Left lung (tissue), 10 donors: ENCODE measurements around the gene SLF2. TPM values are rescaled to one million over a fixed set of nuclear protein-coding genes. Genes with fewer than 3 reads are reported as not detected.

Experiments
- ATAC-seq: fragments of 200-7000 bp; cut with Tn5 transposase; one replicate; pipeline ENCODE4 v1.9.1; 2020; ENCODE audit warnings: moderate library complexity
- DNase-seq, 4 donors: peaks; one replicate each; pipeline ENCODE4 v3.0.0-alpha.2; 2013 to 2020
- H3K27ac ChIP-seq, 2 donors: fragments of 200-600 bp; sonication (generic) in 1 of 2; one replicate each; pipeline versions ENCODE4 v1.5.0 to v1.8.0; 2020 to 2021
- H3K27me3 ChIP-seq, 2 donors: fragments of 200-600 bp; sonication (generic) in 1 of 2; one replicate each; pipeline versions ENCODE4 v1.5.0 to v1.8.0; 2020 to 2021
- H3K36me3 ChIP-seq, 2 donors: fragments of 200-600 bp; sonication (generic) in 1 of 2; one replicate each; pipeline versions ENCODE4 v1.5.0 to v1.8.0; 2020 to 2021
- H3K4me1 ChIP-seq, 2 donors: fragments of 200-600 bp; one replicate each; pipeline ENCODE4 v1.8.0; 2021
- H3K4me3 ChIP-seq, 2 donors: fragments of 200-600 bp; sonication (generic) in 1 of 2; one replicate each; pipeline versions ENCODE4 v1.5.0 to v1.8.0; 2020 to 2021; ENCODE audit warnings: mild to moderate bottlenecking in 1 of 2
- H3K9me3 ChIP-seq, 2 donors: fragments of 200-600 bp; sonication (generic) in 1 of 2; one replicate each; pipeline versions ENCODE4 v1.5.0 to v1.8.0; 2020 to 2021
- intact Hi-C, 2 donors: fragments of 100-400 bp; cut with DNase I; formaldehyde crosslinking; loops; one replicate each; pipeline versions ENCODE4 v1.11.2 to v1.14.2; 2022
- polyA plus RNA-seq, 6 donors: library from polyadenylated mRNA; unstranded; fragments of 120-200 nt; gene quantifications; one replicate each; pipeline ENCODE4 v1.2.1, GENCODE V29; 2013; ENCODE audit not compliant: insufficient read length in 6 of 6
- total RNA-seq, 2 donors: library from RNA; stranded (reverse); fragmentation: NEBNext Ultra II Directional; extraction: Animal tissue kit (Norgen Biotek cat#: 25700); gene quantifications; one replicate each; pipeline ENCODE4 v1.2.1, GENCODE V29; 2021
- TF ChIP-seq, protein P1 (sequence below), 2 donors: fragments of 200-600 bp; sonication (generic) in 1 of 2; IDR thresholded peaks; one replicate each; pipeline versions ENCODE4 v1.5.0 to v1.8.0; 2021; ENCODE audit warnings: antibody characterized with exemption in 2 of 2
- donor health status: DM: no; HTN: yes; CAD: no.
- donor health status: DM: no; HTN: no; CAD: no.

SLF2 gene
- total and polyA plus RNA-seq, 8 donors: 26.4 to 70.7 (median 60.4) TPM

DNA sequence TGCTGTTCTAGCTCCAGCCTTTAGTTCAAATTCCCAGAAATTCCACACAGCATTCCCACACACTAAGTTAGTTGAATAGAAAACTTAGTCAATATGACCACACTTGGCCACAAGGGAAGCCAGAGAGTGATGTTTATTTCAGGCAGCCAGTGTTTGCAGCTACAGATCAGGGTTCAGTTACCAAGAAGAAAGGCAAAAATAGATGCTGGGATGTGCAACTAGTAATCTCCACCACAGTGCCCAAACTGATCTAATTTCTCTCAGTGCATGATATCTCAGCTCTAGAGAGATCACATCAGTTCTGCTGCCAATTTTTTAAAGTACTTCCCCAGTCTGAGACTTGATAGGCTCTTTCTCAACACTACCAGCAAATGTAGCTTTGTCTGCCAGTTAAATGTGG is 17.6 kb downstream of the SLF2 start:
- H3K27me3 ChIP-seq: no peaks in the 10 kb centered on the region
- H3K4me3 ChIP-seq: no peak overlapping the region
- H3K27ac ChIP-seq: no peak overlapping the region
- TF ChIP-seq, protein P1, sequence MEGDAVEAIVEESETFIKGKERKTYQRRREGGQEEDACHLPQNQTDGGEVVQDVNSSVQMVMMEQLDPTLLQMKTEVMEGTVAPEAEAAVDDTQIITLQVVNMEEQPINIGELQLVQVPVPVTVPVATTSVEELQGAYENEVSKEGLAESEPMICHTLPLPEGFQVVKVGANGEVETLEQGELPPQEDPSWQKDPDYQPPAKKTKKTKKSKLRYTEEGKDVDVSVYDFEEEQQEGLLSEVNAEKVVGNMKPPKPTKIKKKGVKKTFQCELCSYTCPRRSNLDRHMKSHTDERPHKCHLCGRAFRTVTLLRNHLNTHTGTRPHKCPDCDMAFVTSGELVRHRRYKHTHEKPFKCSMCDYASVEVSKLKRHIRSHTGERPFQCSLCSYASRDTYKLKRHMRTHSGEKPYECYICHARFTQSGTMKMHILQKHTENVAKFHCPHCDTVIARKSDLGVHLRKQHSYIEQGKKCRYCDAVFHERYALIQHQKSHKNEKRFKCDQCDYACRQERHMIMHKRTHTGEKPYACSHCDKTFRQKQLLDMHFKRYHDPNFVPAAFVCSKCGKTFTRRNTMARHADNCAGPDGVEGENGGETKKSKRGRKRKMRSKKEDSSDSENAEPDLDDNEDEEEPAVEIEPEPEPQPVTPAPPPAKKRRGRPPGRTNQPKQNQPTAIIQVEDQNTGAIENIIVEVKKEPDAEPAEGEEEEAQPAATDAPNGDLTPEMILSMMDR (IDR thresholded peaks at IDR 0.05): no peak
- H3K36me3 ChIP-seq: peaks cover 0 to 99% of the 10 kb centered on the region in 2 donors
- DNase-seq (no peak), ATAC-seq (no peak)
- H3K4me1 ChIP-seq: no peaks in the 10 kb centered on the region
- no peaks in the 10 kb centered on the region for H3K9me3 ChIP-seq
- intact Hi-C loops: no loop called here

DNA sequence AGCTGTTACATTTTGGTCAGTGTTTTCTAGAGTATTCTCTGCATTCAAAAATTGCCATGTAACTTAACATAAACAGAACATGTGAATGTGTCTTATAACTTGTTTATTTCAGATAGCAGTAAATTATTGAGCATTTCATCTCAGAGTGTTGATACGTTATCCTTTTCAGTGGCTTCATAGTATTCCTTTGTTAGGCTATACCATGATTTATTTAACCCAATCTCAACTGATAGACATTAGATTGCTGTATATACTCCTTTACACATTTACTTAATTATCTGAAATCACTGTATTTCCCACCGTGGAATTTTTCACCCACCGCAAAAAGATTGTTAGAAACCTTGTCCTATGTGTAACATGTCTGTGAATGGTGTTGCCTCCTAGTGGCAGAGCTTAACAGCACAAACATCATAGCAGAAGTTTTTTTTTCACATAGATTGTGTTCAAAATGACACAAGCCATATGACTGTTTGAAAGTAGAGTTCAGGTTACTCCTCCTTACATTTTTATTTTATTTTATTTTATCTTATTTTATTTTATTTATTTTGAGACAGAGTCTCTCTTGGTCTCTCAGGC is 21.4 kb downstream of the SLF2 start:
- Histone ChIP-seq H3K4me1 (no peaks in the 10 kb centered on the region), H3K27ac (no peak overlapping the region), H3K9me3 (no peaks in the 10 kb centered on the region), H3K36me3 (peaks cover 4 to 100% of the 10 kb centered on the region in 2 donors), H3K27me3 (no peaks in the 10 kb centered on the region), H3K4me3 (no peak overlapping the region)
- ATAC-seq (no peak), DNase-seq (no peak)
- TF ChIP-seq, protein P1 (IDR thresholded peaks at IDR 0.05): no peak
- intact Hi-C loops: no loop called here

DNA sequence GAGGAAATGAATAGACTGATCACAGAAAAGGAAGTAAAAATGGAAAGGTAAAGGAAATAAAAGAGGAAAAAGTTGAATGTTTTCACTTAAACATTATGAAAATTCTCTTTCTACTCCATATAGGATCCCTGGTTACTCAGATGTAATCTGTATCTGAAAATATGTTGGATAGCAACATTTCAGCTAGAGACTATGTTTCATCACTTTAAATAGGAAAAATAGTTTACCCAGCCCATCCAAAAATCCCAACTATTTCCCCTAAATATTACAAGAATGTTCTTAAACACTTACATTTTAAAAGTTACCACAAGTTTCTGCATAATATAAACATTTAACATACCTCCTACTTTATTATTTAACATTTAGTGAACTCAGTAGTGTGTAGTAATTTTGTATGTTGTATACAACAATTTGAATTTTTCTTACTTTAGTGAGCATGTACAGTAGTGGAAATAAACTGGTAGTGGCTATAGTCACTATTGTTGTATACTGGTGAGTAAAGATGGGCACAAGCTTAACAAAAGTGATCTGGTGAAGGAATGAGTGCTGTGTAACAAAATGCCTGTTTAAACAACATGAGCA is 27.1 kb downstream of the SLF2 start:
- H3K4me3 ChIP-seq: no peak overlapping the region
- no peaks in the 10 kb centered on the region for H3K4me1 ChIP-seq
- no peak for ATAC-seq
- TF ChIP-seq, protein P1 (IDR thresholded peaks at IDR 0.05): no peak
- H3K27ac ChIP-seq: no peak overlapping the region
- peaks cover 9 to 98% of the 10 kb centered on the region in 2 donors for H3K36me3 ChIP-seq
- DNase-seq: no peak
- no peaks in the 10 kb centered on the region for H3K9me3 ChIP-seq
- no peaks in the 10 kb centered on the region for H3K27me3 ChIP-seq
- intact Hi-C loops: no loop called here

DNA sequence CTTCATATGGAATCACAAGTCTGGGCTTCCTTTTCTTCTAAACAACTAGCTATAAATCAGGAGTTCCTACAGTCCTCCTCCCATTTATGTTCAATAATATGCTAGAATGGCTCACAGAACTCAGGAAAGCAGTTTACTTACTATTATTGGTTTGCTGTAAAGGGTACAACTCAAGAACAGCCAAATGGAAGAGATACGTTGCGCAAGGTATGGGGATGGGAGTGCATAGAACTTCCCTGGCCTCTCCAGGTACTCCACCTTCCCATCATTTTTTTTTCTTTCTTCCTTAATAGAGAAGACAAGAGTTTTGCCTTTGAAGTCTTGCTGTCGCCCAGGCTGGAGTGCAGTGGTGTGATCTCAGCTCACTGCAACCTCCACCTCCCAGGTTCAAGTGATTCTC is 29.5 kb downstream of the SLF2 start:
- ATAC-seq: no peak
- no peaks in the 10 kb centered on the region for H3K4me1 ChIP-seq
- peaks cover 9 to 98% of the 10 kb centered on the region in 2 donors for H3K36me3 ChIP-seq
- H3K4me3 ChIP-seq: no peak overlapping the region
- TF ChIP-seq, protein P1 (IDR thresholded peaks at IDR 0.05): no peak
- H3K27ac ChIP-seq: no peak overlapping the region
- no peaks in the 10 kb centered on the region for H3K9me3 ChIP-seq
- intact Hi-C loops: no loop called here
- DNase-seq: no peak
- H3K27me3 ChIP-seq: no peaks in the 10 kb centered on the region

DNA sequence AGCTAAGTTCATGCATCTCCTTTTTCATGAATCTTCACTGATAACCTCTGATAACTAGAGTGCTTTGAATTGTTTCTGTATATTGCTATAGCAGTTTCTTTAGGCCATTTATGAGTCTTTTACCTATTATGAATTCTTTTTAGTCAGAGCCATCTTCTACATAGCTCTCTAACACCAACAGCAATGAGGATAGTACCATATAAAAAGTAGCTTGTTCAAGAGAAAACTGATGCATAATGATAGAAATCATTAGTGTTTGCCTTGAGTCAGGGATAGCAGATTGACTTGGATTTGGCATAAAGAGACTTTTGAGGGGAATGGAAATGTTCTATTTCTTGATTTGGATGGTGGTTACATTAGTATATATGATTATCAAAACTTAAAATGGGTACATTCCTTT is 30.7 kb downstream of the SLF2 start:
- TF ChIP-seq, protein P1 (IDR thresholded peaks at IDR 0.05): no peak
- H3K27ac ChIP-seq: no peak overlapping the region
- no peaks in the 10 kb centered on the region for H3K4me1 ChIP-seq
- peaks cover 5 to 98% of the 10 kb centered on the region in 2 donors for H3K36me3 ChIP-seq
- no peak for DNase-seq
- H3K9me3 ChIP-seq: no peaks in the 10 kb centered on the region
- no peak overlapping the region for H3K4me3 ChIP-seq
- intact Hi-C loops: no loop called here
- no peak for ATAC-seq
- H3K27me3 ChIP-seq: no peaks in the 10 kb centered on the region
